ENCODE results near the gene TRMU.

Gene TRMU

DNA sequence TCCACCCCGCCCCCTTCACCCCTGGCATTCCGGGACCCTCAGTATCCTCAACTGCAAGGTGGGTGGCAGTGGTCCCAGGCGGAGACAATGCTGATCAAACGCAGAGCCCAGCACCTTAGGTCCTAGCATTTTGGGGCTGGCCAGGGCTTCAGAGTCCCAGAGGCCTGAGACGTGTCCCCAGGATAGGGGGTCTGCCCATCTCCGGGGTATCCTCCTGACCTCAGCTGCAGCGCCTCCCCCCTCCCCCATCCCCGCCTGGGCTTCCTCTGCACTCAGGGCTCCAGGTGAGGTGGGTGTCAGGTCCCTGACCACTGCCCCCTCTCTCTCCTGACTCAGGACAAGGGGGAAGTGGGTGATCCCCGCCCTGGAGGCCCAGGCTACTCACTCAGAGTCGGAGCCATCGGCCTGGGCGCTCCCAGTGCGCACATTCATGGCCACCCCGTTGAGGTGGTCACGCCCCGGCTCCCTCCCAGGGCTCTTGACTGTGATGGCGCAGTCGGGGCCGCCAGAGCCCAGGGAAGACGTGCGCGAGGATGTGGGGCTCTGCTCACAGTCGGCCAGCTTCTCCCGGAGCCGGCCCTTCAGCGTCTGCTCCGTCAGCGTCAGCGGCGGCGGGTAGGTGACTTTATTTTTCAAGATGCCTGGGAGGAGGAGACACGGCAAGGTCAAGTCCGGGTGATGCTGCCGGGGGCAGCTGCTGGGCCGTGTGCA lies 28.3 kb downstream of the TRMU start:
- Histone ChIP-seq H3K36me3 (replicated peaks) (no peaks in the 10 kb centered on the region), H3K27ac (no peak overlapping the region), H3K4me3 (ENCODE audit: low read depth, low read length) (no peak overlapping the region), H3K27me3 (replicated peaks) (no peaks in the 10 kb centered on the region)
- no peak for DNase-seq
- TF ChIP-seq, protein P1, sequence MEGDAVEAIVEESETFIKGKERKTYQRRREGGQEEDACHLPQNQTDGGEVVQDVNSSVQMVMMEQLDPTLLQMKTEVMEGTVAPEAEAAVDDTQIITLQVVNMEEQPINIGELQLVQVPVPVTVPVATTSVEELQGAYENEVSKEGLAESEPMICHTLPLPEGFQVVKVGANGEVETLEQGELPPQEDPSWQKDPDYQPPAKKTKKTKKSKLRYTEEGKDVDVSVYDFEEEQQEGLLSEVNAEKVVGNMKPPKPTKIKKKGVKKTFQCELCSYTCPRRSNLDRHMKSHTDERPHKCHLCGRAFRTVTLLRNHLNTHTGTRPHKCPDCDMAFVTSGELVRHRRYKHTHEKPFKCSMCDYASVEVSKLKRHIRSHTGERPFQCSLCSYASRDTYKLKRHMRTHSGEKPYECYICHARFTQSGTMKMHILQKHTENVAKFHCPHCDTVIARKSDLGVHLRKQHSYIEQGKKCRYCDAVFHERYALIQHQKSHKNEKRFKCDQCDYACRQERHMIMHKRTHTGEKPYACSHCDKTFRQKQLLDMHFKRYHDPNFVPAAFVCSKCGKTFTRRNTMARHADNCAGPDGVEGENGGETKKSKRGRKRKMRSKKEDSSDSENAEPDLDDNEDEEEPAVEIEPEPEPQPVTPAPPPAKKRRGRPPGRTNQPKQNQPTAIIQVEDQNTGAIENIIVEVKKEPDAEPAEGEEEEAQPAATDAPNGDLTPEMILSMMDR (IDR thresholded peaks at IDR 0.05; ENCODE audit: low read depth, low read length, missing control alignments) = no peak
- in situ Hi-C loops (cut with HindIII; ENCODE audit: low pct_ligation_motif_present, low sequenced_read_pairs) = no loop called here

DNA sequence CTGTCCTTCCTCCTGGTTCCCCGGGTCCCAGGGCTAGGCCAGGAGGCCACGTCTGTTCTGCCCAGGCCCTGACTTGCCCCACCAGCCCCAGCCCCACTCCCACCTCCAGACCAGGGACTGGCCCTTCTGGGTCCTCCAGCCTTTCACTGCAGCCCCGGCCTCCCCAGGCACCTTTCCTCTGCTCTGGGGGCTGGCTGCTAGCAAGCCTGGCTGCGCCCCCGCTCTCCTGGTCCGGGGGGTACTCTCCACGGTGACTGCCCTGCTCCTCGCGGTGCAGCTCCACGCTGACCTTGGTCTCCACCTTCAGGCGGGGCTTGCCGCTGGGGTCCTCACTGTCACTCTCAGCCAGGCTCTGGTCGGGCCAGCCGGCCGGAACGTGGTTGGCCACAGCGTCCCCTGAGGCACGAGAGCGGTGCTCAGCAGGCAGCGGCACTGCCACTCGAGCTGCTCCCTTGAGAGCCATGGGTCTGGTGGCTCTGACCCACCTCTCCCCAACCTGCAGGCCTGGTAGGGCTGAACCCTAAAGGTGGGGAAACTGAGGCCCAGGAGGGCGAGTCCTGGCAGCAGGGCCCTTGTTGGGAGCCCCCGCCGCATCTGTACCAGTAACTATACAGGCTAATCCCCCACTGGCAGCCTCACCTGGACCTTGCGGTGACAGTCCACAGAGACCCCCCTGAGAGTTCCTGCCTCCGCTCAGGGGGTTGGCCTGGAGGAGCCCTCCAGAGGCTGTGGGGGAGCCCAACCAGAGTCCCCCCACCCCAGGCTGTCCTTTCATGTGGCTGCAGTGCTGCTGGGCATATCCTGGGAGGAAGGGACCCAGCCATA lies 29.0 kb downstream of the TRMU start:
- no peaks in the 10 kb centered on the region for H3K27me3 ChIP-seq (replicated peaks)
- H3K36me3 ChIP-seq (replicated peaks) = no peaks in the 10 kb centered on the region
- no peak for DNase-seq
- TF ChIP-seq, protein P1 (IDR thresholded peaks at IDR 0.05; ENCODE audit: low read depth, low read length, missing control alignments) = no peak
- H3K27ac ChIP-seq = no peak overlapping the region
- no peak overlapping the region for H3K4me3 ChIP-seq (ENCODE audit: low read depth, low read length)
- in situ Hi-C loops (cut with HindIII; ENCODE audit: low pct_ligation_motif_present, low sequenced_read_pairs) = no loop called here

DNA sequence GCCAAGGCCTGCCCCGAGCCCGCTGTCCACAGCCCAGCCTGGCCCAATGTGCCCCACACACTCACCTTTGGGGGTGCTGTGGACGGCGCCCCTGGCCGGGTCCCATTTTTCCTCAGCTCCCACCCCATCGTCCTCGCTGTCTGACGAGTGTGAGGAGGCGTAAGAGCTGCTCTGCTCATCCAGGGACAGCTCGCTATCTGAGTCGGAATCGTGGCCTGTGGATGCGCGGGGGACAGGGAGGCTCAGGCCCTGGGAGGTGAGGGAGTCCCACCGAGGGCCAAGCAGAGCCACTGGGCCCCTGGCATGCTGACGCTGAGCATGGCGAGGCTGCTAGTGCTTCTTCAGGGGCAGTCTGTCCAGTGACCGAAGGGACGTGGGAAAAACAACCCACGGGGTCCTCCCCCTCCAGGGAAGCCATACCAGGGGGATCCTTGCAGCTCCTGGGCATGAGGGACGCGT lies 29.7 kb downstream of the TRMU start:
- in situ Hi-C loops (cut with HindIII; ENCODE audit: low pct_ligation_motif_present, low sequenced_read_pairs) = no loop called here
- no peaks in the 10 kb centered on the region for H3K27me3 ChIP-seq (replicated peaks)
- no peak for DNase-seq

DNA sequence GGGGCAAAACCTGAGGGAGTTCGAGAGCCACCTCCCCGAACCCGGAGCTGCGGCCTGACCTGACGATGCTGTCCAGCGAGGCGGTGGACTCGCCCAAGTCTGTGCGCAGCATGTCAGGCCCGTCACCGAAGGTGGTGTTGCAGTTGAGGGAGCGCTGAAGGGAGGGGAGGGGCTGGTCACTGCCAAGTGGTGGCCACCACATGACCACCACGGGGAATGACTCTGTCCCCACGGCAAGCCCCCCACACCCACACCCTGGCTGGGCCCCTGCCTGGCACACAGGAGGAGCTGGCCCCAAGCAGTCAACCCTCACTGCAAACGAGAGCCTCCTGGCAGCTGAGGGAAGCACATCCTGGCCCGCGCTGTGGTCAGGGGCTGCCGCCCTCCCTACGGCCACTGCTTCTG lies 30.8 kb downstream of the TRMU start:
- Histone ChIP-seq H3K4me3 (ENCODE audit: low read depth, low read length) (no peak overlapping the region), H3K36me3 (replicated peaks) (no peaks in the 10 kb centered on the region), H3K27ac (no peak overlapping the region), H3K27me3 (replicated peaks) (no peaks in the 10 kb centered on the region)
- in situ Hi-C loops (cut with HindIII; ENCODE audit: low pct_ligation_motif_present, low sequenced_read_pairs) = no loop called here
- TF ChIP-seq, protein P1 (IDR thresholded peaks at IDR 0.05; ENCODE audit: low read depth, low read length, missing control alignments) = no peak
- no peak for DNase-seq

More for the DNA sequence above, 29.7 kb downstream of the TRMU start:
- H3K27ac ChIP-seq = no peak overlapping the region
- no peak overlapping the region for H3K4me3 ChIP-seq (ENCODE audit: low read depth, low read length)
- no peaks in the 10 kb centered on the region for H3K36me3 ChIP-seq (replicated peaks)
- TF ChIP-seq, protein P1 (IDR thresholded peaks at IDR 0.05; ENCODE audit: low read depth, low read length, missing control alignments) = no peak

DNA sequence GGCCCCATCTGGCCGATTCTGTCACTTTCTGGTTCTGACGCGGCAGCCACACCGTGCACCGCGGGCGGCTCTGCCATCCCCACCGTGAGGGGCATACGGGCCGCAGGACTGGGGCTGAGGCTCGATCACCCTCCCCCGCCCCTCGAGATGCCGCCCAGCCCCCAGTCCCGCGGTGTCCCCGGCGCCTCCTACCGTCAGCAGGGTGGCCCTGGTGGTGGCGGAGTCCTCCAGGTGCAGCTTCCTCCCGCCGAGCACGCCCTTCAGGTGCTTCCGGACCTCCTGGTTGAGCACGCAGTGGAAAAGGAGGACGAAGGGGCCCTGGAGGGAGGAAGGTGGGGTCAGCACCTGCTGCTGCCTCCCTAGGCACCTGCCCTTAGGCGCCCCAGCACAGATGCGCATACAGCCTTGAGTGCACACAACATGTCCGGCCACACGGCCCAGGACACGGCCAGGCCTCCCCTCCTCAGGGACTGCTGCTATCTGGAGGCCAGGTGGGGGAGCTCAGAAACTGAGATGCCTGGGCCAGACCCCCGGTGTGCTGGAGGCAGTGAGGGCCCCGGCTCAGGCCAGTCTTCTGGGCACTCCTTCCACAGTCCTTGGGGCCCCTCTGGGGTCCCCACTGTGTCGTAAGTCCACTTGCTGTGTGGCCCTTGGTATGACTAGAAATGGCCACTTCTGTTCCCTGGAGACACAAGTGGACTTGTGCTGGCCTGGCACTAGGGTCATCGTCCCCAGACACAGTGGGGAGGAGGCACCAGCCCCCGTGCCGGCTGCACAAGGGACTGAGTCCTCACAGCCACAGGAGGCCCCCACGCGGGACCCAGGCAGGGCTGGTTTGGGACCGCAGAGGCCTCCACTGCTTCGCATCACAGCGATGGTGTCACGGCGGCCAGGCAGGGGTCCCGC lies 31.5 kb downstream of the TRMU start:
- H3K27me3 ChIP-seq (replicated peaks) = no peaks in the 10 kb centered on the region
- in situ Hi-C loops (cut with HindIII; ENCODE audit: low pct_ligation_motif_present, low sequenced_read_pairs) = no loop called here
- no peak for DNase-seq
- H3K4me3 ChIP-seq (ENCODE audit: low read depth, low read length) = no peak overlapping the region
- TF ChIP-seq, protein P1 (IDR thresholded peaks at IDR 0.05; ENCODE audit: low read depth, low read length, missing control alignments) = no peak
- no peaks in the 10 kb centered on the region for H3K36me3 ChIP-seq (replicated peaks)
- H3K27ac ChIP-seq = no peak overlapping the region

Data from brain microvascular endothelial cell (primary cell).